Breast epithelium (tissue), 4 donors: Measurements from ENCODE around the gene ADAD2. TPM values are rescaled to one million over a fixed set of nuclear protein-coding genes. Genes with fewer than 3 reads are reported as not detected.

Source experiments
- DNase-seq, 2 donors: peaks; one replicate each; pipeline ENCODE4 v3.0.0-alpha.2; 2019; ENCODE audit warnings: low spot score in 2 of 2
- H3K27ac ChIP-seq, 2 donors: fragments of 200-600 bp; sonication (generic) in 1 of 2; one replicate each; pipeline ENCODE4 v1.5.1; 2016 to 2019; ENCODE audit warnings: mild to moderate bottlenecking in 1 of 2
- H3K27me3 ChIP-seq, 2 donors: fragments of 200-600 bp; sonication (generic) in 1 of 2; one replicate each; pipeline versions ENCODE4 v1.5.1 to v1.6.0; 2017 to 2019; ENCODE audit warnings: control low read depth in 1 of 2, mild to moderate bottlenecking in 1 of 2
- H3K36me3 ChIP-seq: fragments of 200-600 bp; one replicate; pipeline ENCODE4 v1.5.1; 2019
- H3K4me1 ChIP-seq, 2 donors: fragments of 200-600 bp; sonication (generic); one replicate each; pipeline ENCODE4 v1.5.1; 2016 to 2019; ENCODE audit warnings: control low read depth in 1 of 2
- H3K4me3 ChIP-seq, 3 donors: fragments of 200-600 bp; sonication (generic); 1 replicate in 2 of 3; 2 replicates in 1 of 3; pipeline ENCODE4 v1.5.1; 2016 to 2019; ENCODE audit warnings: mild to moderate bottlenecking in 3 of 3, moderate library complexity in 2 of 3
- H3K9me3 ChIP-seq, 2 donors: fragments of 200-600 bp; sonication (generic) in 1 of 2; one replicate each; pipeline ENCODE4 v1.5.1; 2016 to 2019; ENCODE audit warnings: control low read depth in 1 of 2
- POLR2A ChIP-seq: fragments of 450-650 bp; IDR thresholded peaks from one replicate; pipeline ENCODE4 v1.6.1; 2016; ENCODE audit warnings: antibody characterized with exemption, mild to moderate bottlenecking, moderate library complexity
- POLR2AphosphoS5 ChIP-seq, 3 donors: sonication (generic); formaldehyde crosslinking; IDR thresholded peaks; one replicate each; pipeline ENCODE4 v1.6.1; 2017; ENCODE audit warnings: antibody characterized with exemption in 3 of 3
- intact Hi-C: fragments of 100-400 bp; cut with DNase I; formaldehyde crosslinking; loops from one replicate; pipeline ENCODE4 v1.15.1; 2023; ENCODE audit warnings: low total_unique reads
- total RNA-seq, 3 donors: library from RNA; depleted of rRNA; stranded (reverse); fragments of >200 nt; gene quantifications; one replicate each; pipeline ENCODE4 v1.1.0, GENCODE V29; 2016
- TF ChIP-seq, protein P1 (sequence below), 3 donors: fragments of 450-650 bp; IDR thresholded peaks; one replicate each; pipeline ENCODE4 v1.5.1; 2016 to 2017; ENCODE audit warnings: antibody characterized with exemption in 3 of 3, mild to moderate bottlenecking in 3 of 3, moderate library complexity in 3 of 3

Gene ADAD2
- total RNA-seq, 3 donors from 2014 or later, result 0.15 to 0.96 TPM; not detected in 1

DNA sequence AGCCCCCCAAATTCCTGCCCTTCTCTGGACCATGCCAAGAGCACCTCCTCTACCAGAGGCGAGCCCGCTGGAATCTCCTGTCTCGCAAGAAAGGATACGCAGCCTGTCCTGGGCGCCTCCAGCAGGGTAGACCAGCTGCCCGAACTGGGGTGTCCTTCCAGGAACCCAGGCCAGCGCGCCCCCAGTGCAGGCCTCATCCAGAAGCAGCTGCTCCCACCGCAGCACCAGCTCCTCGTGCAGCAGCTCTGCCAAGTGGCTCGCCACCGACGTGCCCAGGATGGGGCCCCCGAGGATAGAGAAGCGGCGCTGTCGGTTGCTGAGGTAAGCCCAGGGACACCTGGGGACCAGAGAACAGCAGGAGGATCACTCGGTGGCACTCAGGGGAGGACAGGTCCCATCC lies 8.9 kb upstream of the ADAD2 start:
- Histone ChIP-seq H3K27ac (no peak overlapping the region), H3K4me3 (no peak overlapping the region), H3K4me1 (peaks cover 0 to 10% of the 10 kb centered on the region in 2 donors), H3K27me3 (no peaks in the 10 kb centered on the region), H3K9me3 (no peaks in the 10 kb centered on the region), H3K36me3 (no peaks in the 10 kb centered on the region)
- TF ChIP-seq POLR2A (no peak), POLR2AphosphoS5 (IDR thresholded peaks at IDR 0.05) (no peak)
- TF ChIP-seq, protein P1, sequence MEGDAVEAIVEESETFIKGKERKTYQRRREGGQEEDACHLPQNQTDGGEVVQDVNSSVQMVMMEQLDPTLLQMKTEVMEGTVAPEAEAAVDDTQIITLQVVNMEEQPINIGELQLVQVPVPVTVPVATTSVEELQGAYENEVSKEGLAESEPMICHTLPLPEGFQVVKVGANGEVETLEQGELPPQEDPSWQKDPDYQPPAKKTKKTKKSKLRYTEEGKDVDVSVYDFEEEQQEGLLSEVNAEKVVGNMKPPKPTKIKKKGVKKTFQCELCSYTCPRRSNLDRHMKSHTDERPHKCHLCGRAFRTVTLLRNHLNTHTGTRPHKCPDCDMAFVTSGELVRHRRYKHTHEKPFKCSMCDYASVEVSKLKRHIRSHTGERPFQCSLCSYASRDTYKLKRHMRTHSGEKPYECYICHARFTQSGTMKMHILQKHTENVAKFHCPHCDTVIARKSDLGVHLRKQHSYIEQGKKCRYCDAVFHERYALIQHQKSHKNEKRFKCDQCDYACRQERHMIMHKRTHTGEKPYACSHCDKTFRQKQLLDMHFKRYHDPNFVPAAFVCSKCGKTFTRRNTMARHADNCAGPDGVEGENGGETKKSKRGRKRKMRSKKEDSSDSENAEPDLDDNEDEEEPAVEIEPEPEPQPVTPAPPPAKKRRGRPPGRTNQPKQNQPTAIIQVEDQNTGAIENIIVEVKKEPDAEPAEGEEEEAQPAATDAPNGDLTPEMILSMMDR (IDR thresholded peaks at IDR 0.05), result no peak
- intact Hi-C loops, result loop anchor here (10.0 kb wide), 1 partner anchor 97 kb away; no protein-coding TSS in a partner anchor
- DNase-seq, result no peak

DNA sequence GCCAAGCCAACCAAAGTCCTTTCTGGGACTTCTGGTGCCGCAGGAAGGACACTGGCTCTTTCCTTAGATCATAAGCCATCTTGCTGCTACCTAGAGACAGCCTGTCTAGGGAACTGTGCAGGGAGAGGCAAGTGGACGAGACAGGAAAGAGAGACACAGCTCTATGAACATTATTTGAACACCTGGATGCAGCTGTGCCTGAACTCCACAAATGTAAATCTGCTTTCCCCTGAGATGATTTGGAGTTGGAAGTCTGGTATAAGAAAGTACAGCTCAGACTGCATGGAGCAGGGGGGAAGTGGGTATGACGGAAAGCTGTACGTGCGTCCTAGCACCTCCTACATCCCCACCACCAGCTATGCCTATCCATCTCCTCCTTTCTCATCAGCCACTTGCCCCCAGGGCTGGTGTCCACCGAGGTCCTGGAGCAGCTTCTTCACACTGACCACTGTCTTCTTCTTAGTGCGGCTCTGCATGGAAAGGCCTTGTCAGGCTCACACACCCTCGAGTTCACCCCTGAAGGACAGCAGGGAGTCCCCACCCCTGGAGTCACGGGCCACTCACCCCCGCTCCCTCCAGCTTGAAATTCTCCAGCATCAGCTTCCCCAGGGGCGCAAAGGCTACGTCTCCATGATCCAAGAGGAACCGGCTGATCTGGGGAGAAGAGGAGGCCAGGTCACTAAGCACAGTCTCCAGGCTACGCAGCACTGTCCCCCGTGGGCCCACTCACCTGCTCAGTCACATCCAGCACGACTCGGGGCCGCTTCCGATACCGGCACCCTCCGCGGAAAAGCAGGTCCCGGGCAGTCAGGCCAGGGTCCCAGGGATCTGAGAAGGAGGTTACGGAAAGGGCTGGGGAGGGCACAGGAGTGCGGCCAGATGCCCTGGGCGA lies 8.0 kb upstream of the ADAD2 start:
- Histone ChIP-seq H3K27me3 (no peaks in the 10 kb centered on the region), H3K36me3 (no peaks in the 10 kb centered on the region), H3K4me3 (no peak overlapping the region), H3K27ac (no peak overlapping the region), H3K9me3 (no peaks in the 10 kb centered on the region), H3K4me1 (peaks cover 0 to 5% of the 10 kb centered on the region in 2 donors)
- DNase-seq, result no peak
- intact Hi-C loops, result loop anchor here (10.0 kb wide), 1 partner anchor 98 kb away; no protein-coding TSS in a partner anchor
- TF ChIP-seq POLR2A (no peak), POLR2AphosphoS5 (IDR thresholded peaks at IDR 0.05) (no peak)
- TF ChIP-seq, protein P1 (IDR thresholded peaks at IDR 0.05), result no peak

DNA sequence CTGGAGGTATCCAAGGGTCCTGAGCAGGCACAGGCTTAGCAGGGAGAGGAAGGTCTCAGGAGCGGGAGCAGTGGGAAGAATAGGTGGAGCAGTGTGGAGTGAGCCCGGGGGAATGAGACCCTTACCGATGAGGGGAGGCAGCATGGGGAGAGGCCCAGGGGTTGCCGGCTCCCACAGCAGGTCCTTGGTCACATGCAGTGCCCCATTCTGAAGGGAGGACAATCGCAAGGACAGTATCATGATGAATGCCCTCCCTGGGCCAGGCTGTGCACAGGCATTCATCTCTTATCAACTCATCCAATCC lies 7.4 kb upstream of the ADAD2 start:
- intact Hi-C loops, result loop anchor here (10.0 kb wide), 1 partner anchor 99 kb away; no protein-coding TSS in a partner anchor
- H3K36me3 ChIP-seq, result no peaks in the 10 kb centered on the region
- H3K4me1 ChIP-seq, result peaks cover 0 to 5% of the 10 kb centered on the region in 2 donors
- H3K4me3 ChIP-seq, result no peak overlapping the region
- DNase-seq, result no peak
- H3K27me3 ChIP-seq, result no peaks in the 10 kb centered on the region
- no peaks in the 10 kb centered on the region for H3K9me3 ChIP-seq
- no peak overlapping the region for H3K27ac ChIP-seq
- TF ChIP-seq, protein P1 (IDR thresholded peaks at IDR 0.05), result no peak
- TF ChIP-seq POLR2A (no peak), POLR2AphosphoS5 (IDR thresholded peaks at IDR 0.05) (no peak)

DNA sequence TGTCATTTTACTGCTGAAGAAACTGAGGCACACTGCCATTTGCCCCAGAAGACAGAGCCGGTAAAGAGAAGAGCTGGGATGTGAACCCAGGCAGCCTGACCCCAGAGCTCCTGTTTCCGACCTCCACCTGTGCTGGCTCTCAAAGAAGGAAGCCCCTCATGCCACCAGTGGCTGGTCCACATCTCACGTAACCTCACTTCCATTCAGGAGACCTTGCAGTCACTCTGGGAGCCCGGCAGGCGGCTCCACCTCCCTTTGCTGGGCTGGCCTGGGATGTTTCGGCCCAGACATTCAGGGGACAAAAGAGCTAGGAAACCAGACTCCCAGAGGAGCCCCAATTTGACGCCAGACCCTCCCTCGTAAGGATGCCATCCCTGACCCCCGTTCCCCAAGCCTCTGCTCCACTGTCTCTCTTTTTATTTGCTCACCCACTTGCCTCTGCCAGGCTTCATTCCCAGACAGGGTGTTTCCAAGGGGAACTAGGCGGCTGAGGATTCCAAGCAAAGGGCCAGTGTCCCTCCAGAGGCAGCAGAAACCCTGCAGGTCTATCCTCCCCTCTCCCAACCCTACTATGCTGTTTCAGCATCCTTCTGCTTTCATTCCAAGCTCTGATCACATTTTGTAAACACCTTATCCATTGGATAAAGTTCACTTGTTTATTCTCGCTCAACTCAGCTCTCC lies 6.9 kb upstream of the ADAD2 start:
- no peaks in the 10 kb centered on the region for H3K36me3 ChIP-seq
- intact Hi-C loops, result loop anchor here (10.0 kb wide), 1 partner anchor 99 kb away; no protein-coding TSS in a partner anchor

More for the DNA sequence above, 6.9 kb upstream of the ADAD2 start:
- no peak for TF ChIP-seq POLR2AphosphoS5 (IDR thresholded peaks at IDR 0.05)
- no peak for TF ChIP-seq POLR2A
- TF ChIP-seq, protein P1 (IDR thresholded peaks at IDR 0.05), result no peak
- Histone ChIP-seq H3K27me3 (no peaks in the 10 kb centered on the region), H3K9me3 (no peaks in the 10 kb centered on the region), H3K4me3 (no peak overlapping the region), H3K4me1 (peaks cover 0 to 5% of the 10 kb centered on the region in 2 donors), H3K27ac (no peak overlapping the region)
- DNase-seq, result no peak
